Embryonic facial prominence (tissue), 1 donor: ENCODE results near the gene STAMBPL1.

Source experiments
- DNase-seq: peaks from one replicate; pipeline ENCODE4 v3.0.0-alpha.2; 2016; ENCODE audit errors: extremely low spot score

Gene STAMBPL1

GRCh38 chr10:88952647-88953111, 72.6 kb downstream of the STAMBPL1 start, which contains the start of gene ACTA2:
Gene ACTA2, minus strand, starts transcription at chr10:88952773. Its CDS starts 3,843 bp downstream, at chr10:88948930.
- no peak for DNase-seq

DNA sequence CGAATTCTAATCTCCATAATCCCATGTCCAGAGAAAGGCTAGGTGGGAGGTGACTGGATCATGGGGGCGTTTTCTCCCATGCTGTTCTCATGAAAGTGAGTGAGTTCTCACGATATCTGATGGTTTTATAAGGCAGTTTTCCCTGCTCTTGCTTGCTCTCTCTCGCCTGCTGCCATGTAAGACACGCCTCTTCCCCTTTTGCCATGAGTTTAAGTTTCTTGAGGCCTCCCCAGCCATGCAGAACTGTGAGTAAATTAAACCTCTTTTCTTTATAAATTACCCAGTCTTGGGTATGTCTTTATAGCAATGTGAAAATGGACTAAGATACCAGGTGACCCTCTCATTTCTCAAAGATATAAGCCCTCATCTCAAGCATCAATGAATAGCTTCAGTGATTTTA, 73.6 kb downstream of the STAMBPL1 start:
- no peak for DNase-seq

DNA sequence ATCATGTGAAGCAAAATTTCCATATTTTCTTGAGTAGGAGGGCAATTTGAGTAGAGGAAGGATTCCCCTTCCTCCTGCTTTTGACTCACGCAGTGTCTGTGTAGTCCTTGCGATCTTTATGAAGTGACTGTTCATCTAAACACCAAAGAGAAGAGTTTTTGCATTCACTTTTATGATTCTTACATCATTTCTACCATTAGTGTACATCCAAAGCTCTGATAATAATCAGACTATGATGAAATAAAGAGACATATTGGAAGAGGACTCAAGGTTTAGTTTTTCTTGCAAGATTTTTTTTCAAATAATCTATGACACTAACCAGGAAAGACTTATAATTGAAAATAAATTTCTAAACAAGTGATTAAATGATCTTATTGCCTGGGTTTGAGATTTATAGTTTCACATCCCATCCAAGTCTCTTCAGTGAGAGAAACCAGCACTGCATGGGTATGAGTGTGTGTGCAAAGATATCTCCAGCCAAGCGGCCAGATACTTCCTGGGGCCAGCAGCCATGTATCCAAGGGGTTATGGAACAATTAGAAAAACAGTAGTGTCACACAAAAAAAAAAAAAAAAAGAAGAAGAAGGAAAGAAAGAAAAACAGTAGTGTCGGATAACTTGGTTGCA, 74.5 kb downstream of the STAMBPL1 start:
- DNase-seq: no peak

GRCh38 chr10:88957381-88957780, 77.3 kb downstream of the STAMBPL1 start:
- DNase-seq: no peak

- no peak for DNase-seq
Observed at GRCh38 chr10:88958721-88959120, 78.7 kb downstream of the STAMBPL1 start.

DNA sequence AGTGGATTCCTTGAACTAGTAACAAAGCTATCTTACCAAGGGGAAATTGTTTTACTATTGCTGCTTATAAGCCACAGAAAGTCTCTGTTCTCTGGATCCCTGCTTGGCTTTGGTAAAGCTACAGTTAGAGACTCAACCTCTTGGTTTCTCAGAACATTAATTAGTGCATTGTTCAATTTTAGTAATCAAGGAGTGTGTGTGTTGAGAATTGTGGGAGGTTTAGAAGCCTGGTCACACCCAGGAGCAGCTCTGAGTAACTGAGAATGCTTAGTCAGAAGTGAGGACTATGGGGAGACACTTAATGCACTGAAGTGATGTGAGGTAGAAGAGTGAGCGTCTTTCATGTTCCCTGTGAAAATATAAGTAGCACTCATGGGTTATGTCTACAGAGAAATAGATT, 80.8 kb downstream of the STAMBPL1 start:
- no peak for DNase-seq

- DNase-seq: no peak
Observed at GRCh38 chr10:88961266-88961665, 81.2 kb downstream of the STAMBPL1 start.

DNA sequence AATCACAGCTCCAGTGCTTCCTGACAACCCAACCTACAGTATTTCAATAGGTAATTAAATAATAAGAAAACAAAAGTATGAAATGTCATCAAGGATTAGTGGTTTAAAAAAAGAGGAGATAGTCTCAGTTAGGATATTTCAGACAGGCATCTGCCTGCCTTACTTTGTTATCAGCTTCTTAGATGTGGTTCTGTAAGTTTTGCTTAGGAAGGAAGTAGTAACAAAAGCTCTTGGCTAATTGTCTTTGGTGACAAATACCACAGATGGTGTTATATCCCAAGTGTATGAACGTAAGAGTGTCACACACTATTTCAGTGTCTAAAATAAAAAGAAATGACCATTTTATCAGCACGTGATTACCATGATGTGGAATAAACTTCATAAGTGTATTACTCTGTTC, 82.3 kb downstream of the STAMBPL1 start:
- no peak for DNase-seq

- DNase-seq: no peak
Observed at GRCh38 chr10:88963318-88963717, 83.3 kb downstream of the STAMBPL1 start.

GRCh38 chr10:88964360-88964759, 84.3 kb downstream of the STAMBPL1 start:
- no peak for DNase-seq

DNA sequence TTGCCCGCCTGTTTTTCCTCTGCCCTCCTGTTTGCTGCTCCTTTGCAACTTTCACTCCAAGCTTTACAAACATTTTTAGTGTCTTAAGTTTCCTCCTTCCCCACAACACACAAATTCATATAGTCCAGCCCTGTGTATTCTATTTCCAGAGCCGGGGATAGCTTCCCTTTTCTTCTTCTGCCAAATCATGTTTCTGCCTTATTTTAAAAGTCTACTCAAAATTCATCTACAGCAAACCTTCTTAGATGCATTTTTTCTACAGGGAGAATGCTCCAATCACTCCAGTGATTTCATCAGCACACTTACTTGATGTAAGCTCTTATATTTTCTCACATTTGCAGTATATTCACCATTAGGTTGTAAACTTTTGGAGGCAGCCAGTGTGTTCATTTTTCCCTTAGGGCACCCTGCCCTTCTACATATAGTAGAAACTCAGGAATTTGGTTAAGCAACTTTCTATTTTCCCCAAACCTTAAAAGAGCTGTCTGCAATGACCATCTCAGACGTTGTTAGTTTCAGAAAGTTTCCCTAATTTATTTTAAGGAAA, 84.9 kb downstream of the STAMBPL1 start:
- no peak for DNase-seq

DNA sequence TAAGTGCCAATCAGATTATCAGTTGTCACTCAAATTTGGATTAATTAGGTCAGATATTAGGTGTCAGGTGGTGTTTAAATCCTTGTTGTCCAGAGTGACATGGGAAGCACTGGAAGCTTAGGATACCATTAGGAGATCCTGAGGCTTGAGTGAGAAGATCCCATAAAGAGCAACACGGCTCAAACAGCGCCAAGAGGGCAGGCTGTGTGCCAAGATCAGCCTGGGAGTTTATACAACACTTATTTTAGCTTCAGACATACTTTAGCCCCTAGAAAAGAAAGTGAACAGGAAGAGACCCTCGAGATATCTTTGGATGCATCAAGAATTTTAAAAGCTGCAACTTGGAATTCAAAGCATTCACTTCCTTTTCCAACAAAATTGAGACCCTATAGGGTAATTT, 86.8 kb downstream of the STAMBPL1 start:
- no peak for DNase-seq

GRCh38 chr10:88968391-88968790, 88.3 kb downstream of the STAMBPL1 start:
- DNase-seq: peak; percentile 60

- no peak for DNase-seq
Observed at GRCh38 chr10:88971221-88972061, 91.4 kb downstream of the STAMBPL1 start.
